Measurements from ENCODE around the gene CFAP119. TPM values are rescaled to one million over a fixed set of nuclear protein-coding genes. Genes with fewer than 3 reads are reported as not detected.

The CFAP119 gene
- total RNA-seq, 1 donor from 2014 or later = 5.2 TPM

DNA sequence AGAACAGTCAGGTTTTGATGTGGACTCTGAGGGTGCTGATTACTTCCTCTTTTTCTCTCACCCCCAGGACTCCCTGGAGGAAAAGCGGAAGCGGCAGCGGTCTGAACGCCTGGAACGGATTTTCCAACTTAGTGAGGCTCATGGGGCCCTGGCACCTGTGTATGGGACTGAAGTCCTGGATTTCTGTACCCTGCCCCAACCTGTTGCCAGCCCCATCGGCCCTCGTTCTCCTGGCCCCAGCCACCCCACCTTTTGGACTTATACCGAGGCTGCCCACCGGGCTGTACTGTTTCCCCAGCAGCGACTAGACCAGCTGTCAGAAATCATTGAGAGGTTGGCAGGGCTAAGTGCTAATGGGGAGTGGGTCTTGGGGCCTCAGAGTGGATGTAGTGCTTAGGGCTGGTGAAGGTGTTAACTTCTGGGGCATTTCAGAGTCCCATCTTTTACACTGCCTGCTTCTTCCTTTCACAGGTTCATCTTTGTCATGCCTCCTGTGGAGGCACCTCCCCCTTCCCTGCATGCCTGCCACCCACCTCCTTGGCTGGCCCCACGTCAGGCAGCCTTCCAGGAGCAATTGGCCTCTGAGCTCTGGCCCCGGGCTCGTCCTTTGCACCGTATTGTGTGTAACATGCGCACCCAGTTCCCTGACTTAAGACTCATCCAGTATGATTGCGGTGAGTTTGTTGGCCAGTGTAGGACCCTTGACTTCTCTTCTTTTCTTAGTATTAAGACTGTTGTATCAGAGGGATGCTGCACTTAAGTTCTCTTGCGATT lies 32.8 kb downstream of the CFAP119 start:
- Mint-ChIP-seq H3K27me3 (ENCODE audit: unreplicated experiment) (peaks cover 6% of the 10 kb centered on the region), H3K4me3 (ENCODE audit: unreplicated experiment) (no peak overlapping the region), H3K36me3 (ENCODE audit: low read depth, unreplicated experiment) (peaks cover 53% of the 10 kb centered on the region), H3K27ac (ENCODE audit: unreplicated experiment) (no peak overlapping the region), H3K4me1 (ENCODE audit: unreplicated experiment) (peaks cover 6% of the 10 kb centered on the region), H3K9me3 (ENCODE audit: unreplicated experiment) (no peaks in the 10 kb centered on the region)
- TF ChIP-seq, protein P1, sequence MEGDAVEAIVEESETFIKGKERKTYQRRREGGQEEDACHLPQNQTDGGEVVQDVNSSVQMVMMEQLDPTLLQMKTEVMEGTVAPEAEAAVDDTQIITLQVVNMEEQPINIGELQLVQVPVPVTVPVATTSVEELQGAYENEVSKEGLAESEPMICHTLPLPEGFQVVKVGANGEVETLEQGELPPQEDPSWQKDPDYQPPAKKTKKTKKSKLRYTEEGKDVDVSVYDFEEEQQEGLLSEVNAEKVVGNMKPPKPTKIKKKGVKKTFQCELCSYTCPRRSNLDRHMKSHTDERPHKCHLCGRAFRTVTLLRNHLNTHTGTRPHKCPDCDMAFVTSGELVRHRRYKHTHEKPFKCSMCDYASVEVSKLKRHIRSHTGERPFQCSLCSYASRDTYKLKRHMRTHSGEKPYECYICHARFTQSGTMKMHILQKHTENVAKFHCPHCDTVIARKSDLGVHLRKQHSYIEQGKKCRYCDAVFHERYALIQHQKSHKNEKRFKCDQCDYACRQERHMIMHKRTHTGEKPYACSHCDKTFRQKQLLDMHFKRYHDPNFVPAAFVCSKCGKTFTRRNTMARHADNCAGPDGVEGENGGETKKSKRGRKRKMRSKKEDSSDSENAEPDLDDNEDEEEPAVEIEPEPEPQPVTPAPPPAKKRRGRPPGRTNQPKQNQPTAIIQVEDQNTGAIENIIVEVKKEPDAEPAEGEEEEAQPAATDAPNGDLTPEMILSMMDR (IDR thresholded peaks at IDR 0.05; ENCODE audit: unreplicated experiment) = no peak
- no peak for DNase-seq (ENCODE audit: low spot score)

DNA sequence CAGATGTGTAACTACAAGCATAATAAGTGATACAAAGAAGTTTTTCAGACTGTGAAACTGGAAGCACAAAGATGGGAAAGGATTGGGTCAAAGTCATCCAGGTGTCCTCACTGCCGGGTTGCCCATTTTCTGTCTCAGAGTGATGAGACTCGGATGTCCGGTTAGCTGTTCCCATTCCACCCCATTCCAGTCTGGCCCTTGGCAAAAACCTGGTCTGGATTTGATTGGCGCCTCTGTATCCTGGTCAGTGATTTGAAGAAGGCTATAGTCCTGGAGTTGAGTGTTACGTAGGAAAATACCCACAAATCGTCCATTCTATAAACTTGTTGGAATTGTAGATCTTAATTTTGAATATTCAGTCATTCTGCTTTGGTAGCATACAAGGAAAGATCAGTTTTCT lies 33.5 kb downstream of the CFAP119 start:
- no peak for DNase-seq (ENCODE audit: low spot score)
- H3K4me3 Mint-ChIP-seq (ENCODE audit: unreplicated experiment) = no peak overlapping the region
- H3K4me1 Mint-ChIP-seq (ENCODE audit: unreplicated experiment) = peaks cover 6% of the 10 kb centered on the region
- H3K27ac Mint-ChIP-seq (ENCODE audit: unreplicated experiment) = no peak overlapping the region
- TF ChIP-seq, protein P1 (IDR thresholded peaks at IDR 0.05; ENCODE audit: unreplicated experiment) = no peak
- H3K27me3 Mint-ChIP-seq (ENCODE audit: unreplicated experiment) = peaks cover 4% of the 10 kb centered on the region
- H3K36me3 Mint-ChIP-seq (ENCODE audit: low read depth, unreplicated experiment) = peaks cover 55% of the 10 kb centered on the region
- no peaks in the 10 kb centered on the region for H3K9me3 Mint-ChIP-seq (ENCODE audit: unreplicated experiment)

DNA sequence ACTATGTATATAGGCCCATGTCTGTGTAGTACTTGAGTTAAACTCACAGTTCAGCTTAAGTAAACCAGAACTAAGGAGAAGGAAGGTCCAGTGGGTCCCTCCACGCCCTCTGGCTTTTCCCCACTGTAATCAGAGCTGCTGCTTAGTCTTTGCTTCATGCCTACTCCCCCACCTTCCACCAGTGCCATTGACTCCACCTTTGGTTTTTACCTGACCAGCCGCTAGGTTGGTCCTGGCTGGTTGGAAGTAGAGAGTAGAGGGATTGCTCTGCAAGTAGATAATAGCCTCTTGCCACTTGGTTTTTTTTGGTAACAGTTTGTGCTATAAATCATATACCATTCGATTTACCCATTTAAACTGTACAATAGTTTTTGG lies 36.5 kb downstream of the CFAP119 start:
- H3K9me3 Mint-ChIP-seq (ENCODE audit: unreplicated experiment) = no peaks in the 10 kb centered on the region
- H3K4me3 Mint-ChIP-seq (ENCODE audit: unreplicated experiment) = no peak overlapping the region
- peaks cover 6% of the 10 kb centered on the region for H3K27me3 Mint-ChIP-seq (ENCODE audit: unreplicated experiment)
- H3K27ac Mint-ChIP-seq (ENCODE audit: unreplicated experiment) = no peak overlapping the region
- DNase-seq (ENCODE audit: low spot score) = no peak
- peaks cover 6% of the 10 kb centered on the region for H3K4me1 Mint-ChIP-seq (ENCODE audit: unreplicated experiment)
- TF ChIP-seq, protein P1 (IDR thresholded peaks at IDR 0.05; ENCODE audit: unreplicated experiment) = no peak
- H3K36me3 Mint-ChIP-seq (ENCODE audit: low read depth, unreplicated experiment) = peaks cover 64% of the 10 kb centered on the region

DNA sequence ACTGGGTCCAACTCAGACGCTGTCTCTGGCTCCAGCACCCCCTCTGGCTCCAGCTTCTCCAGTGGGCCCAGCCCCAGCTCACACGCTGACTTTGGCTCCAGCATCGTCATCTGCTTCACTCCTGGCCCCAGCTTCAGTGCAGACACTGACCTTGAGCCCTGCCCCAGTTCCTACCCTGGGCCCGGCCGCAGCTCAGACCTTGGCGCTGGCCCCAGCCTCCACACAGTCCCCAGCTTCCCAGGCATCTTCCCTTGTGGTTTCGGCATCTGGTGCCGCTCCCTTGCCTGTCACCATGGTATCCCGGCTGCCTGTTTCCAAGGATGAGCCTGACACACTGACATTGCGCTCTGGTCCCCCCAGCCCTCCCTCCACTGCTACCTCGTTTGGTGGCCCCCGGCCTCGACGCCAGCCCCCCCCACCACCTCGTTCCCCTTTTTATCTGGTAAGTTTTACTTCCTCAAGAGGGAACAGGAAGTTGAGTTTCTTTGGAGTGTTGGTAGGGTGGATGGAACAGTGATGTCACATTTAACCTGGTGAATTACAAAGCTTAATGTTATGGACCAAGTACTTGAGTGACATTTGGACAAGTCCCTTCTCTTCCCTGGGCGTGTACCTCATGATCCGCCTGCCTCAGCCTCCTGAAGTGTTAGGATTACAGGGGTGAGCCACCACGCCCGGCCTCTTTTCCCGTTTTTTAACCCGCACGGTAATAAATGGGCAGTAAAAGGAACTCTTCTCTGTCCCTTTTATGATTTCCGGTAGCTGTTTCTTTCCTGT lies 37.0 kb downstream of the CFAP119 start:
- TF ChIP-seq, protein P1 (IDR thresholded peaks at IDR 0.05; ENCODE audit: unreplicated experiment) = no peak
- H3K9me3 Mint-ChIP-seq (ENCODE audit: unreplicated experiment) = no peaks in the 10 kb centered on the region
- peaks cover 69% of the 10 kb centered on the region for H3K36me3 Mint-ChIP-seq (ENCODE audit: low read depth, unreplicated experiment)
- H3K4me3 Mint-ChIP-seq (ENCODE audit: unreplicated experiment) = no peak overlapping the region
- peaks cover 7% of the 10 kb centered on the region for H3K27me3 Mint-ChIP-seq (ENCODE audit: unreplicated experiment)
- H3K27ac Mint-ChIP-seq (ENCODE audit: unreplicated experiment) = no peak overlapping the region
- peaks cover 6% of the 10 kb centered on the region for H3K4me1 Mint-ChIP-seq (ENCODE audit: unreplicated experiment)
- DNase-seq (ENCODE audit: low spot score) = no peak
